WTC11 (cell line): ENCODE data around the gene F5. TPM values are rescaled to one million over a fixed set of nuclear protein-coding genes. Genes with fewer than 3 reads are reported as not detected.

Experiments used
- ATAC-seq: fragments of 200-7000 bp; cut with Tn5 transposase; 2 replicates; pipeline ENCODE4 v1.10.0; 2021; ENCODE audit warnings: mild to moderate bottlenecking, moderate library complexity
- CTCF ChIA-PET: fragments of 300-600 bp; sonication (Branson Sonifier 250); formaldehyde crosslinking; loops from one replicate; lab custom pipeline; 2021; ENCODE audit warnings: antibody characterized with exemption; lab: Charles Lee
- POLR2A ChIA-PET: fragments of 350-600 bp; sonication (Branson Sonifier 250); formaldehyde crosslinking; loops from one replicate; lab custom pipeline; 2021; ENCODE audit warnings: antibody characterized with exemption; lab: Charles Lee
- DNase-seq: peaks from one replicate; pipeline ENCODE4 v3.0.0; 2021; ENCODE audit warnings: low spot score
- H3K27ac Mint-ChIP-seq: 2 replicates; pipeline ENCODE4 v1.8.0; 2021; ENCODE audit warnings: mixed read lengths
- H3K27me3 Mint-ChIP-seq: 2 replicates; pipeline ENCODE4 v1.8.0; 2021; ENCODE audit warnings: low read depth, mild to moderate bottlenecking, moderate library complexity, mixed read lengths
- H3K36me3 Mint-ChIP-seq: 2 replicates; pipeline ENCODE4 v1.8.0; 2021; ENCODE audit warnings: mixed read lengths
- H3K4me1 Mint-ChIP-seq: 2 replicates; pipeline ENCODE4 v1.8.0; 2022; ENCODE audit warnings: mixed read lengths
- H3K4me3 Mint-ChIP-seq: 2 replicates; pipeline ENCODE4 v1.8.0; 2021; ENCODE audit warnings: mild to moderate bottlenecking, moderate library complexity, mixed read lengths
- H3K9me3 Mint-ChIP-seq: 2 replicates; pipeline ENCODE4 v1.8.0; 2021; ENCODE audit warnings: mixed read lengths
- AFF4 ChIP-seq: sonication (generic); formaldehyde crosslinking; IDR thresholded peaks from 2 replicates; pipeline ENCODE4 v1.8.1; 2023; ENCODE audit warnings: mild to moderate bottlenecking, missing genetic modification reagents, borderline replicate concordance
- ATF3 ChIP-seq: sonication (generic); formaldehyde crosslinking; conservative IDR thresholded peaks from 2 replicates; pipeline ENCODE4 v1.8.1; 2022; ENCODE audit warnings: mild to moderate bottlenecking, missing genetic modification reagents
- CREM ChIP-seq: sonication (generic); formaldehyde crosslinking; IDR thresholded peaks from 2 replicates; pipeline ENCODE4 v1.8.1; 2022; ENCODE audit warnings: mild to moderate bottlenecking, missing genetic modification reagents, moderate library complexity
- ESRRA ChIP-seq: sonication (generic); formaldehyde crosslinking; IDR thresholded peaks from 2 replicates; pipeline ENCODE4 v1.8.1; 2022; ENCODE audit warnings: mild to moderate bottlenecking, missing genetic modification reagents, borderline replicate concordance
- FOXK1 ChIP-seq: sonication (generic); formaldehyde crosslinking; IDR thresholded peaks from 2 replicates; pipeline ENCODE4 v1.8.0; 2022; ENCODE audit warnings: mild to moderate bottlenecking, moderate library complexity, missing genetic modification reagents
- GRHL2 ChIP-seq: fragments of 250-450 bp; sonication (Bioruptor Pico); IDR thresholded peaks from 2 replicates; pipeline ENCODE4 v1.8.0; 2022; ENCODE audit warnings: mild to moderate bottlenecking, moderate library complexity; ENCODE audit not compliant: insufficient replicate concordance, severe bottlenecking
- JUN ChIP-seq: sonication (generic); formaldehyde crosslinking; IDR thresholded peaks from 2 replicates; pipeline ENCODE4 v1.8.0; 2023; ENCODE audit warnings: mild to moderate bottlenecking, missing genetic modification reagents
- NR3C1 ChIP-seq: sonication (generic); formaldehyde crosslinking; conservative IDR thresholded peaks from 2 replicates; pipeline ENCODE4 v1.8.1; 2023; ENCODE audit warnings: low read depth, mild to moderate bottlenecking, missing genetic modification reagents
- PRDM15 ChIP-seq: sonication (generic); formaldehyde crosslinking; IDR thresholded peaks from 2 replicates; pipeline ENCODE4 v1.8.0; 2022; ENCODE audit warnings: missing genetic modification reagents
- PREB ChIP-seq: sonication (generic); formaldehyde crosslinking; IDR thresholded peaks from 2 replicates; pipeline ENCODE4 v1.8.1; 2022; ENCODE audit warnings: mild to moderate bottlenecking, missing genetic modification reagents, moderate library complexity, borderline replicate concordance
- SOX15 ChIP-seq: fragments of 250-450 bp; sonication (Bioruptor Pico); IDR thresholded peaks from 2 replicates; pipeline ENCODE4 v1.9.0; 2021; ENCODE audit warnings: mild to moderate bottlenecking
- total RNA-seq: library from RNA; stranded (reverse); gene quantifications from 3 replicates; pipeline ENCODE4 v1.2.3, GENCODE V29; 2021
- TF ChIP-seq, protein P1 (sequence below): fragments of 250-450 bp; sonication (Bioruptor Pico); IDR thresholded peaks from 2 replicates; pipeline ENCODE4 v1.9.0; 2021; ENCODE audit warnings: mild to moderate bottlenecking, borderline replicate concordance
- TF ChIP-seq, protein P2 (sequence below): sonication (generic); formaldehyde crosslinking; IDR thresholded peaks from 2 replicates; pipeline ENCODE4 v1.8.0; 2022; ENCODE audit warnings: mild to moderate bottlenecking, missing genetic modification reagents
- TF ChIP-seq, protein P3 (sequence below): sonication (generic); formaldehyde crosslinking; IDR thresholded peaks from 2 replicates; pipeline ENCODE4 v1.8.0; 2022; ENCODE audit warnings: mild to moderate bottlenecking, missing genetic modification reagents
- TF ChIP-seq, protein P4 (sequence below): fragments of 250-450 bp; sonication (Bioruptor Pico); IDR thresholded peaks from 2 replicates; pipeline ENCODE4 v1.8.0; 2021; ENCODE audit warnings: mild to moderate bottlenecking
- TF ChIP-seq, protein P5 (sequence below): sonication (generic); formaldehyde crosslinking; IDR thresholded peaks from 2 replicates; pipeline ENCODE4 v1.8.1; 2023; ENCODE audit warnings: mild to moderate bottlenecking, moderate library complexity, missing genetic modification reagents

F5 gene
- total RNA-seq, 1 experiment from 2014 or later = 0.20 TPM

- ChIA-PET CTCF (interaction anchor here (0.6 to 2.5 kb wide), 3 partner anchors 10 to 116 kb away, joined by 3 to 12 read pairs (median 12); partner anchors contain the start of gene F5), POLR2A (no interaction called here)
- peak; percentile 48 for DNase-seq
- no peaks in the 10 kb centered on the region for H3K36me3 Mint-ChIP-seq
- H3K27ac Mint-ChIP-seq = no peak overlapping the region
- ATAC-seq = peak; percentile 95
- peaks cover 6% of the 10 kb centered on the region; the same call in 1 of the 2 replicates for H3K27me3 Mint-ChIP-seq
- no peak overlapping the region for H3K4me3 Mint-ChIP-seq
- H3K9me3 Mint-ChIP-seq = no peaks in the 10 kb centered on the region
- H3K4me1 Mint-ChIP-seq = no peaks in the 10 kb centered on the region
- TF ChIP-seq, protein P1, sequence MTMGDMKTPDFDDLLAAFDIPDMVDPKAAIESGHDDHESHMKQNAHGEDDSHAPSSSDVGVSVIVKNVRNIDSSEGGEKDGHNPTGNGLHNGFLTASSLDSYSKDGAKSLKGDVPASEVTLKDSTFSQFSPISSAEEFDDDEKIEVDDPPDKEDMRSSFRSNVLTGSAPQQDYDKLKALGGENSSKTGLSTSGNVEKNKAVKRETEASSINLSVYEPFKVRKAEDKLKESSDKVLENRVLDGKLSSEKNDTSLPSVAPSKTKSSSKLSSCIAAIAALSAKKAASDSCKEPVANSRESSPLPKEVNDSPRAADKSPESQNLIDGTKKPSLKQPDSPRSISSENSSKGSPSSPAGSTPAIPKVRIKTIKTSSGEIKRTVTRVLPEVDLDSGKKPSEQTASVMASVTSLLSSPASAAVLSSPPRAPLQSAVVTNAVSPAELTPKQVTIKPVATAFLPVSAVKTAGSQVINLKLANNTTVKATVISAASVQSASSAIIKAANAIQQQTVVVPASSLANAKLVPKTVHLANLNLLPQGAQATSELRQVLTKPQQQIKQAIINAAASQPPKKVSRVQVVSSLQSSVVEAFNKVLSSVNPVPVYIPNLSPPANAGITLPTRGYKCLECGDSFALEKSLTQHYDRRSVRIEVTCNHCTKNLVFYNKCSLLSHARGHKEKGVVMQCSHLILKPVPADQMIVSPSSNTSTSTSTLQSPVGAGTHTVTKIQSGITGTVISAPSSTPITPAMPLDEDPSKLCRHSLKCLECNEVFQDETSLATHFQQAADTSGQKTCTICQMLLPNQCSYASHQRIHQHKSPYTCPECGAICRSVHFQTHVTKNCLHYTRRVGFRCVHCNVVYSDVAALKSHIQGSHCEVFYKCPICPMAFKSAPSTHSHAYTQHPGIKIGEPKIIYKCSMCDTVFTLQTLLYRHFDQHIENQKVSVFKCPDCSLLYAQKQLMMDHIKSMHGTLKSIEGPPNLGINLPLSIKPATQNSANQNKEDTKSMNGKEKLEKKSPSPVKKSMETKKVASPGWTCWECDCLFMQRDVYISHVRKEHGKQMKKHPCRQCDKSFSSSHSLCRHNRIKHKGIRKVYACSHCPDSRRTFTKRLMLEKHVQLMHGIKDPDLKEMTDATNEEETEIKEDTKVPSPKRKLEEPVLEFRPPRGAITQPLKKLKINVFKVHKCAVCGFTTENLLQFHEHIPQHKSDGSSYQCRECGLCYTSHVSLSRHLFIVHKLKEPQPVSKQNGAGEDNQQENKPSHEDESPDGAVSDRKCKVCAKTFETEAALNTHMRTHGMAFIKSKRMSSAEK (CRISPR knock-in tag) = no peak
- no peak for TF ChIP-seq FOXK1 (CRISPR knock-in tag)
- TF ChIP-seq ATF3 (CRISPR knock-in tag) = no peak
- TF ChIP-seq, protein P2, sequence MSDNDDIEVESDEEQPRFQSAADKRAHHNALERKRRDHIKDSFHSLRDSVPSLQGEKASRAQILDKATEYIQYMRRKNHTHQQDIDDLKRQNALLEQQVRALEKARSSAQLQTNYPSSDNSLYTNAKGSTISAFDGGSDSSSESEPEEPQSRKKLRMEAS = no peak; the same call in 1 of the 2 replicates
- no peak for TF ChIP-seq PREB
- TF ChIP-seq, protein P3, sequence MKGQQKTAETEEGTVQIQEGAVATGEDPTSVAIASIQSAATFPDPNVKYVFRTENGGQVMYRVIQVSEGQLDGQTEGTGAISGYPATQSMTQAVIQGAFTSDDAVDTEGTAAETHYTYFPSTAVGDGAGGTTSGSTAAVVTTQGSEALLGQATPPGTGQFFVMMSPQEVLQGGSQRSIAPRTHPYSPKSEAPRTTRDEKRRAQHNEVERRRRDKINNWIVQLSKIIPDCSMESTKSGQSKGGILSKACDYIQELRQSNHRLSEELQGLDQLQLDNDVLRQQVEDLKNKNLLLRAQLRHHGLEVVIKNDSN (CRISPR knock-in tag) = peak; percentile 30; the same call in 1 of the 2 replicates
- TF ChIP-seq JUN (CRISPR knock-in tag) = 0 out of 2 replicates have a peak, but pooled peaks have one; percentile 37
- TF ChIP-seq SOX15 = no peak
- TF ChIP-seq, protein P4, sequence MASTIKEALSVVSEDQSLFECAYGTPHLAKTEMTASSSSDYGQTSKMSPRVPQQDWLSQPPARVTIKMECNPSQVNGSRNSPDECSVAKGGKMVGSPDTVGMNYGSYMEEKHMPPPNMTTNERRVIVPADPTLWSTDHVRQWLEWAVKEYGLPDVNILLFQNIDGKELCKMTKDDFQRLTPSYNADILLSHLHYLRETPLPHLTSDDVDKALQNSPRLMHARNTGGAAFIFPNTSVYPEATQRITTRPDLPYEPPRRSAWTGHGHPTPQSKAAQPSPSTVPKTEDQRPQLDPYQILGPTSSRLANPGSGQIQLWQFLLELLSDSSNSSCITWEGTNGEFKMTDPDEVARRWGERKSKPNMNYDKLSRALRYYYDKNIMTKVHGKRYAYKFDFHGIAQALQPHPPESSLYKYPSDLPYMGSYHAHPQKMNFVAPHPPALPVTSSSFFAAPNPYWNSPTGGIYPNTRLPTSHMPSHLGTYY = no peak
- TF ChIP-seq ESRRA (CRISPR knock-in tag) = no peak
- TF ChIP-seq PRDM15 (CRISPR knock-in tag) = no peak
- 0 out of 2 replicates have a peak, but pooled peaks have one; percentile 30 for TF ChIP-seq CREM (CRISPR knock-in tag)
- TF ChIP-seq GRHL2 = no peak
- TF ChIP-seq, protein P5, sequence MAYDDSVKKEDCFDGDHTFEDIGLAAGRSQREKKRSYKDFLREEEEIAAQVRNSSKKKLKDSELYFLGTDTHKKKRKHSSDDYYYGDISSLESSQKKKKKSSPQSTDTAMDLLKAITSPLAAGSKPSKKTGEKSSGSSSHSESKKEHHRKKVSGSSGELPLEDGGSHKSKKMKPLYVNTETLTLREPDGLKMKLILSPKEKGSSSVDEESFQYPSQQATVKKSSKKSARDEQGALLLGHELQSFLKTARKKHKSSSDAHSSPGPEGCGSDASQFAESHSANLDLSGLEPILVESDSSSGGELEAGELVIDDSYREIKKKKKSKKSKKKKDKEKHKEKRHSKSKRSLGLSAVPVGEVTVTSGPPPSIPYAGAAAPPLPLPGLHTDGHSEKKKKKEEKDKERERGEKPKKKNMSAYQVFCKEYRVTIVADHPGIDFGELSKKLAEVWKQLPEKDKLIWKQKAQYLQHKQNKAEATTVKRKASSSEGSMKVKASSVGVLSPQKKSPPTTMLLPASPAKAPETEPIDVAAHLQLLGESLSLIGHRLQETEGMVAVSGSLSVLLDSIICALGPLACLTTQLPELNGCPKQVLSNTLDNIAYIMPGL (CRISPR knock-in tag) = no peak
- TF ChIP-seq NR3C1 = no peak
- TF ChIP-seq AFF4 (CRISPR knock-in tag) = no peak
Measured at GRCh38 chr1:169595764-169596711, 9.8 kb upstream of the F5 start.
